Measurements from ENCODE around the gene PIP5KL1.

- TF ChIP-seq HDAC2 (IDR thresholded peaks at IDR 0.05; ENCODE audit: borderline replicate concordance in 1 of 2, low read depth in 2 of 2, low read length in 2 of 2) (no peak), EZH2 (IDR thresholded peaks at IDR 0.05; ENCODE audit: low read depth, low read length, severe bottlenecking) (no peak), CHD1 (IDR thresholded peaks at IDR 0.05; ENCODE audit: low read depth, low read length) (no peak), EP300 (IDR thresholded peaks at IDR 0.05; ENCODE audit: borderline replicate concordance in 1 of 2, low read depth in 2 of 2, low read length in 2 of 2) (no peak), NRF1 (IDR thresholded peaks at IDR 0.05; ENCODE audit: low read depth, low read length) (no peak), ASH2L (IDR thresholded peaks at IDR 0.05; ENCODE audit: low read length) (no peak), RAD21 (IDR thresholded peaks at IDR 0.05 in 1 of 2, conservative IDR thresholded peaks at IDR 0.05 in 1 of 2; ENCODE audit: low read depth in 2 of 2, low read length in 2 of 2) (no peak), RNF2 (IDR thresholded peaks at IDR 0.05; ENCODE audit: borderline replicate concordance, low read depth, low read length, missing control alignments, poor library complexity, severe bottlenecking) (no peak)
- TF ChIP-seq, protein P1, sequence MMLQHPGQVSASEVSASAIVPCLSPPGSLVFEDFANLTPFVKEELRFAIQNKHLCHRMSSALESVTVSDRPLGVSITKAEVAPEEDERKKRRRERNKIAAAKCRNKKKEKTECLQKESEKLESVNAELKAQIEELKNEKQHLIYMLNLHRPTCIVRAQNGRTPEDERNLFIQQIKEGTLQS (IDR thresholded peaks at IDR 0.05; ENCODE audit: insufficient read depth, low read depth, low read length) = no peak
- TF ChIP-seq, protein P2, sequence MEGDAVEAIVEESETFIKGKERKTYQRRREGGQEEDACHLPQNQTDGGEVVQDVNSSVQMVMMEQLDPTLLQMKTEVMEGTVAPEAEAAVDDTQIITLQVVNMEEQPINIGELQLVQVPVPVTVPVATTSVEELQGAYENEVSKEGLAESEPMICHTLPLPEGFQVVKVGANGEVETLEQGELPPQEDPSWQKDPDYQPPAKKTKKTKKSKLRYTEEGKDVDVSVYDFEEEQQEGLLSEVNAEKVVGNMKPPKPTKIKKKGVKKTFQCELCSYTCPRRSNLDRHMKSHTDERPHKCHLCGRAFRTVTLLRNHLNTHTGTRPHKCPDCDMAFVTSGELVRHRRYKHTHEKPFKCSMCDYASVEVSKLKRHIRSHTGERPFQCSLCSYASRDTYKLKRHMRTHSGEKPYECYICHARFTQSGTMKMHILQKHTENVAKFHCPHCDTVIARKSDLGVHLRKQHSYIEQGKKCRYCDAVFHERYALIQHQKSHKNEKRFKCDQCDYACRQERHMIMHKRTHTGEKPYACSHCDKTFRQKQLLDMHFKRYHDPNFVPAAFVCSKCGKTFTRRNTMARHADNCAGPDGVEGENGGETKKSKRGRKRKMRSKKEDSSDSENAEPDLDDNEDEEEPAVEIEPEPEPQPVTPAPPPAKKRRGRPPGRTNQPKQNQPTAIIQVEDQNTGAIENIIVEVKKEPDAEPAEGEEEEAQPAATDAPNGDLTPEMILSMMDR (IDR thresholded peaks at IDR 0.05; ENCODE audit: control extremely low read depth in 1 of 3, insufficient read depth in 1 of 3, low read depth in 1 of 3, low read length in 3 of 3) = no peak
Measured at GRCh38 chr9:127925959-127926905, 4.3 kb downstream of the PIP5KL1 start.
